ENCODE measurements around the gene DRC7. TPM values are rescaled to one million over a fixed set of nuclear protein-coding genes. Genes with fewer than 3 reads are reported as not detected.
"Not testable (repeated sequence)": the region's sequence is repeated elsewhere in the genome, so short reads cannot be mapped to it uniquely, and the experiment has no call there.

DRC7 gene
- total RNA-seq, 2 donors from 2014 or later: not detected

DNA sequence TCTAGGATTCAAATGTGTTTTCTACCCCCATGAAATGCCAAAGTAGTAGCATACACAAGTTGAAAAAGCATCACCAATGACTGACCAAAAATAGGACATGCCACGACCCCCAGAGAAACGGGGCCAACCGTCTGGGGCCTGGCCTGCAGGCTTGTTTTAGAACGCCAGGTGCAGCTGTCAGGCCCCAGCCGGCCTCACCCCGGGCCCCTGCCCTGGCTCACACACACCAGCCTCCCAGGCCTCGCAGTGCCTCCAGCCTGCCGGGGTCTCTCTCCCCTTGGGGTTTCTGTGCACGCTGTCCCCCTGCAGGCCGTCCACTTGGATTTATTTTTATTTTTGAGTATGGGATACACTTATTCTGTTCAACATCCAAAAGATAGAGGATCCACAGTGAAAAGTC lies 48.9 kb downstream of the DRC7 start:
- H3K9me3 ChIP-seq: no peaks in the 10 kb centered on the region
- H3K4me1 ChIP-seq: no peaks in the 10 kb centered on the region
- no peak overlapping the region for H3K4me3 ChIP-seq
- TF ChIP-seq, protein P1, sequence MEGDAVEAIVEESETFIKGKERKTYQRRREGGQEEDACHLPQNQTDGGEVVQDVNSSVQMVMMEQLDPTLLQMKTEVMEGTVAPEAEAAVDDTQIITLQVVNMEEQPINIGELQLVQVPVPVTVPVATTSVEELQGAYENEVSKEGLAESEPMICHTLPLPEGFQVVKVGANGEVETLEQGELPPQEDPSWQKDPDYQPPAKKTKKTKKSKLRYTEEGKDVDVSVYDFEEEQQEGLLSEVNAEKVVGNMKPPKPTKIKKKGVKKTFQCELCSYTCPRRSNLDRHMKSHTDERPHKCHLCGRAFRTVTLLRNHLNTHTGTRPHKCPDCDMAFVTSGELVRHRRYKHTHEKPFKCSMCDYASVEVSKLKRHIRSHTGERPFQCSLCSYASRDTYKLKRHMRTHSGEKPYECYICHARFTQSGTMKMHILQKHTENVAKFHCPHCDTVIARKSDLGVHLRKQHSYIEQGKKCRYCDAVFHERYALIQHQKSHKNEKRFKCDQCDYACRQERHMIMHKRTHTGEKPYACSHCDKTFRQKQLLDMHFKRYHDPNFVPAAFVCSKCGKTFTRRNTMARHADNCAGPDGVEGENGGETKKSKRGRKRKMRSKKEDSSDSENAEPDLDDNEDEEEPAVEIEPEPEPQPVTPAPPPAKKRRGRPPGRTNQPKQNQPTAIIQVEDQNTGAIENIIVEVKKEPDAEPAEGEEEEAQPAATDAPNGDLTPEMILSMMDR (IDR thresholded peaks at IDR 0.05): no peak
- H3K36me3 ChIP-seq: no peaks in the 10 kb centered on the region
- DNase-seq (ENCODE audit: low spot score): no peak
- no peaks in the 10 kb centered on the region for H3K27me3 ChIP-seq
- H3K27ac ChIP-seq: no peak overlapping the region

DNA sequence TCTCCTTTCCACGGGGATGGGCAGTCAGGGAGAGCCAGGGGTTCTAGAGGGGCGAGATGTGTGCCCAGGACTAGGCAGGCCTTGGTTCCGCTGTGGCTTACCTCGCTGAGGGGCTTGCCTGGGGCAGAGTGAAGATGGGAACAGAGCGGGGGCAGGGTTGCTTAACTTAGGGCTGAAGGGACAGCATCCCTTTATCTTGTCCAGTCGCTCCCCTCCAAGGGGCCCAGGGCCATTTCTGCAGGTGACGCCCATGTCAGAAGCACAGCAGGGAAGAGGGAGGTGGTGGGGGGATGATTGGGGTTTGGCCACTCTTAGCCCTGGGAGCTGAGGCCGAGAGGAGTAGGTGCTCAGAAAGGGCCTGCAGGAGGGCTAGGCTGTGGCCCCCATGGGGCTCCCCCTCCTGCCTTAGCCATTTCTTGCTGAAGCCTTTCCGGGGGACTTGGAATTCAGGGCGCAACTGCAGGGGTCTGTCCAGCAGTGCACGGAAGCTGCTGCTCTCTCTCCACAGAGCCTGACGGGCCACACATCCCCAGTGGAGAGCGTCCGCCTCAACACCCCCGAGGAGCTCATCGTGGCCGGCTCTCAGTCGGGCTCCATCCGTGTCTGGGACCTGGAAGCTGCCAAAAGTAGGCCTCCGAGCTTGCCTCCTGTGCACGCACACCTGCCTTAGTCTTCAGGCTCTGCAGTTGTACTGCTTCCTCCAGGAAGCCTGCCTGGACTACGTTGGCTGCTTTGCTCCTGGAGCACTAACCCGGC lies 49.5 kb downstream of the DRC7 start:
- Histone ChIP-seq H3K36me3 (no peaks in the 10 kb centered on the region), H3K4me1 (no peaks in the 10 kb centered on the region), H3K27ac (no peak overlapping the region), H3K4me3 (no peak overlapping the region), H3K9me3 (no peaks in the 10 kb centered on the region), H3K27me3 (no peaks in the 10 kb centered on the region)
- TF ChIP-seq, protein P1 (IDR thresholded peaks at IDR 0.05): no peak
- DNase-seq (ENCODE audit: low spot score): no peak

DNA sequence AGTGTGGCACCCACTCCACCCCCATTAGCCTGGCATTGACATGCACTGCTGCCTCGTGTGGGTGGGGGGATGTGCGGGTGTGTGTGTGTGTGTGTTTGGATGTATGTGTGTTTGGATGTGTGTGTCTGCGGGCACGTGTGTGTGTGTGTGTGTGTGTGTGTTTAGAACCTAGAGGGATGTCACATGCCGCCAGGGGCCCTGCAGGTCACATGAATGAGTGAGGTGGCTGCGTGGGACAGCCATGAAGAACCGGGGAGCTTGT lies 50.0 kb downstream of the DRC7 start:
- Histone ChIP-seq H3K9me3 (no peaks in the 10 kb centered on the region), H3K27ac (no peak overlapping the region), H3K4me3 (no peak overlapping the region), H3K36me3 (no peaks in the 10 kb centered on the region), H3K27me3 (no peaks in the 10 kb centered on the region), H3K4me1 (no peaks in the 10 kb centered on the region)
- DNase-seq (ENCODE audit: low spot score): no peak
- TF ChIP-seq, protein P1 (IDR thresholded peaks at IDR 0.05): no peak

DNA sequence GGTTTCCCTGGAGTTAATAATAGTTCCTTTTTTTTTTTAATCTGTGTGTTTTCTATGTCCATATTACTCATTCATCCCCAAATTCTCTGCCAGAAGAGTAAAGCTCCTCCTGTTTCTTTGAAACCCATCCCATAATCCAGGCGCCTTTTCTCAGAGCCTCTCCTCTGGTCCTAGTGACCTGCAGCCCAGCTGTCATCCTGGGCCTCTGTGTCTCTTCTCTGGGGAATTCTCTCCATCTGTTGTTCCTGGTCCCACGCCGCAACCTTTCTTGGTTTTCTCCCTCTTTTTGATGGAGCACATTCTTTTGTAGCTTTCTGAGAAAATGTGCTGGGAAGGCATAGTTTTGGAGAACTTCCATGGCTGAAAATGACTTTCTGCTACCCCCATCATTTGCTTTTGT lies 51.2 kb downstream of the DRC7 start:
- H3K36me3 ChIP-seq: peaks cover 1% of the 10 kb centered on the region
- no peak for DNase-seq (ENCODE audit: low spot score)
- TF ChIP-seq, protein P1 (IDR thresholded peaks at IDR 0.05): no peak

DNA sequence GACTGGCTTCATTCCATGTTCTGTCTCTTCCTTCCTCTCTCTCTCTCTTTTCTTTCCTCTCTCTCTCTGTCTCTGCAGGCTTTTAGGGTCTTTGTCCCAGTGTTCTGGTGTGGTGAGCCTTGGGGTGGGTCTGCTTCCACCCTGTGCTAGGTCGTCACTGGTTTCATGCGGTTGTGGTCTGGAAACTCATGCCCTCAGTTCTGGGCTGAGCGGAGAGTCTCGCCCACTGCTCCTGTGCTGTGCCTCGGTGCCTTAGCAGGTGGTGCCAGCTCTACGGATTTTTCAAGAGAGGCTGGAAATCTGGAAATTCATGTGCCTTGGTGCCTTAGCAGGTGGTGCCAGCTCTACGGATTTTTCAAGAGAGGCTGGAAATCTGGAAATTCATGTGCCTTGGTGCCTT lies 51.7 kb downstream of the DRC7 start:
- not testable (repeated sequence) for H3K27me3 ChIP-seq; H3K27ac ChIP-seq; DNase-seq (ENCODE audit: low spot score); H3K4me3 ChIP-seq; H3K9me3 ChIP-seq; H3K36me3 ChIP-seq; H3K4me1 ChIP-seq

More for the DNA sequence above, 51.2 kb downstream of the DRC7 start:
- Histone ChIP-seq H3K9me3 (no peaks in the 10 kb centered on the region), H3K4me3 (no peak overlapping the region), H3K4me1 (no peaks in the 10 kb centered on the region), H3K27me3 (no peaks in the 10 kb centered on the region), H3K27ac (no peak overlapping the region)

DNA sequence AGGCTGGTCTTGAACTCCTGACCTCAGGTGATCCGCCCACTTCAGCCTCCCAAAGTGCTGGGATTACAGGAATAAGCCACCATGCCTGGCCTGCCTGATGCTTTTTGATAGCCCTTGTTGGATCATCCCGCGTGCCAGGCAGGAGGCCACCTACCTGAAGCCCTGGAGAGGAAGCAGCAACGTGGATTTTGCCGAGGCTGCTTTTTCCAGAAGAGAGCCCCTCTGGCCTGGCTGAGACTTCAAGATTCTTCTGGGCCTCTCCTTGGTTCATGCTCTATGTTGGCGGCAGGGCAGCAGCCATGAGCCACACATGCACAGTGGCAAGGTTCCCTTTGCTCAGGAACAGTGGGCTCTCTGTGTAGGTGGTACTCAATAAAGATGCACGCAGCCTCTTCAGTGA lies 52.5 kb downstream of the DRC7 start:
- H3K36me3 ChIP-seq: peaks cover 14% of the 10 kb centered on the region
- no peaks in the 10 kb centered on the region for H3K9me3 ChIP-seq
- no peaks in the 10 kb centered on the region for H3K27me3 ChIP-seq
- DNase-seq (ENCODE audit: low spot score): no peak
- TF ChIP-seq, protein P1 (IDR thresholded peaks at IDR 0.05): no peak
- H3K4me3 ChIP-seq: no peak overlapping the region
- H3K27ac ChIP-seq: no peak overlapping the region
- H3K4me1 ChIP-seq: no peaks in the 10 kb centered on the region
